Fibroblast of upper back skin (primary cell): Measurements from ENCODE around the gene SMG7.

ENCODE experiments used
- DNase-seq: peaks from one replicate; pipeline ENCODE4 v3.0.0-alpha.2; 2013

The SMG7 gene

GRCh38 chr1:183470147-183470960 is 1.9 kb upstream of the SMG7 start:
- peak; percentile 61 for DNase-seq

- DNase-seq = peak; percentile 73
These were observed 1.1 kb upstream of the SMG7 start for GRCh38 chr1:183470961-183471742.

- DNase-seq = peak; percentile 99
These were observed 384 bp upstream of the SMG7 start for GRCh38 chr1:183471743-183472487.

- DNase-seq = peak; percentile 4
These were observed 878 bp downstream of the SMG7 start for GRCh38 chr1:183473217-183473536.

GRCh38 chr1:183476081-183476480 is 3.8 kb downstream of the SMG7 start:
- no peak for DNase-seq

GRCh38 chr1:183477986-183478781 is 5.9 kb downstream of the SMG7 start:
- DNase-seq = no peak

GRCh38 chr1:183480971-183481441 is 8.7 kb downstream of the SMG7 start:
- DNase-seq = peak; percentile 1

GRCh38 chr1:183483224-183483623 is 10.9 kb downstream of the SMG7 start:
- DNase-seq = no peak

GRCh38 chr1:183484254-183484653 is 12.0 kb downstream of the SMG7 start:
- DNase-seq = no peak

- no peak for DNase-seq
These were observed 12.6 kb downstream of the SMG7 start for GRCh38 chr1:183484851-183485250.

GRCh38 chr1:183487674-183488442 is 15.6 kb downstream of the SMG7 start:
- DNase-seq = no peak

- no peak for DNase-seq
These were observed 18.6 kb downstream of the SMG7 start for GRCh38 chr1:183490932-183491331.

- no peak for DNase-seq
These were observed 21.4 kb downstream of the SMG7 start for GRCh38 chr1:183493540-183494245.

- no peak for DNase-seq
These were observed 23.1 kb downstream of the SMG7 start for GRCh38 chr1:183495420-183495819.

- DNase-seq = no peak
These were observed 24.9 kb downstream of the SMG7 start for GRCh38 chr1:183497218-183497617.

- no peak for DNase-seq
These were observed 26.2 kb downstream of the SMG7 start for GRCh38 chr1:183498342-183498991.

GRCh38 chr1:183505454-183506089 is 33.3 kb downstream of the SMG7 start:
- no peak for DNase-seq

- peak; percentile 39 for DNase-seq
These were observed 34.3 kb downstream of the SMG7 start for GRCh38 chr1:183506561-183506960.

GRCh38 chr1:183508694-183509093 is 36.4 kb downstream of the SMG7 start:
- DNase-seq = no peak

GRCh38 chr1:183512450-183512849 is 40.2 kb downstream of the SMG7 start:
- DNase-seq = no peak
